ENCODE data around the gene ZNF546.
"Not testable (repeated sequence)": the region's sequence is repeated elsewhere in the genome, so short reads cannot be mapped to it uniquely, and the experiment has no call there.

The ZNF546 gene

GRCh38 chr19:40005691-40006272, 8.9 kb downstream of the ZNF546 start:
- H3K9me3 Mint-ChIP-seq = peaks cover 11% of the 10 kb centered on the region
- H3K4me1 Mint-ChIP-seq = no peaks in the 10 kb centered on the region
- H3K27ac Mint-ChIP-seq = no peak overlapping the region
- H3K4me3 Mint-ChIP-seq = no peak overlapping the region
- H3K36me3 Mint-ChIP-seq = peaks cover 35% of the 10 kb centered on the region
- H3K27me3 Mint-ChIP-seq = no peaks in the 10 kb centered on the region

- no peak overlapping the region for H3K27ac Mint-ChIP-seq
- H3K36me3 Mint-ChIP-seq = peaks cover 37% of the 10 kb centered on the region
- H3K4me3 Mint-ChIP-seq = no peak overlapping the region
- peaks cover 11% of the 10 kb centered on the region for H3K9me3 Mint-ChIP-seq
- H3K27me3 Mint-ChIP-seq = no peaks in the 10 kb centered on the region
- no peaks in the 10 kb centered on the region for H3K4me1 Mint-ChIP-seq
These were observed 9.4 kb downstream of the ZNF546 start for GRCh38 chr19:40006273-40006691.

- Mint-ChIP-seq H3K9me3 (peaks cover 23% of the 10 kb centered on the region), H3K27me3 (no peaks in the 10 kb centered on the region), H3K27ac (no peak overlapping the region), H3K36me3 (peaks cover 62% of the 10 kb centered on the region), H3K4me1 (no peaks in the 10 kb centered on the region), H3K4me3 (no peak overlapping the region)
These were observed 12.8 kb downstream of the ZNF546 start for GRCh38 chr19:40009674-40010073.

GRCh38 chr19:40013991-40014390, 17.1 kb downstream of the ZNF546 start:
- H3K36me3 Mint-ChIP-seq = peaks cover 52% of the 10 kb centered on the region
- no peak overlapping the region for H3K27ac Mint-ChIP-seq
- peaks cover 24% of the 10 kb centered on the region for H3K9me3 Mint-ChIP-seq
- no peaks in the 10 kb centered on the region for H3K4me1 Mint-ChIP-seq
- no peaks in the 10 kb centered on the region for H3K27me3 Mint-ChIP-seq
- no peak overlapping the region for H3K4me3 Mint-ChIP-seq

- Mint-ChIP-seq H3K4me1 (no peaks in the 10 kb centered on the region), H3K36me3 (peaks cover 23% of the 10 kb centered on the region), H3K27me3 (no peaks in the 10 kb centered on the region), H3K27ac (no peak overlapping the region), H3K4me3 (no peak overlapping the region), H3K9me3 (peaks cover 36% of the 10 kb centered on the region)
These were observed 27.1 kb downstream of the ZNF546 start for GRCh38 chr19:40023969-40024368.

- no peaks in the 10 kb centered on the region for H3K4me1 Mint-ChIP-seq
- H3K9me3 Mint-ChIP-seq = peaks cover 26% of the 10 kb centered on the region
- no peaks in the 10 kb centered on the region for H3K27me3 Mint-ChIP-seq
- H3K27ac Mint-ChIP-seq = no peak overlapping the region
- H3K4me3 Mint-ChIP-seq = no peak overlapping the region
- peaks cover 21% of the 10 kb centered on the region for H3K36me3 Mint-ChIP-seq
These were observed 29.2 kb downstream of the ZNF546 start for GRCh38 chr19:40025938-40026596.

- Mint-ChIP-seq H3K4me3 (no peak overlapping the region), H3K27ac (no peak overlapping the region), H3K27me3 (no peaks in the 10 kb centered on the region), H3K36me3 (peaks cover 19% of the 10 kb centered on the region), H3K9me3 (peaks cover 22% of the 10 kb centered on the region), H3K4me1 (no peaks in the 10 kb centered on the region)
These were observed 29.7 kb downstream of the ZNF546 start for GRCh38 chr19:40026597-40026970.

- no peak overlapping the region for H3K27ac Mint-ChIP-seq
- peaks cover 31% of the 10 kb centered on the region for H3K36me3 Mint-ChIP-seq
- H3K4me3 Mint-ChIP-seq = no peak overlapping the region
- H3K4me1 Mint-ChIP-seq = no peaks in the 10 kb centered on the region
- H3K9me3 Mint-ChIP-seq = no peaks in the 10 kb centered on the region
- no peaks in the 10 kb centered on the region for H3K27me3 Mint-ChIP-seq
These were observed 37.2 kb downstream of the ZNF546 start for GRCh38 chr19:40033989-40034560.

GRCh38 chr19:40035996-40036395, 39.1 kb downstream of the ZNF546 start:
- Mint-ChIP-seq H3K27me3 (no peaks in the 10 kb centered on the region), H3K4me3 (no peak overlapping the region), H3K9me3 (no peaks in the 10 kb centered on the region), H3K36me3 (peaks cover 29% of the 10 kb centered on the region), H3K4me1 (no peaks in the 10 kb centered on the region), H3K27ac (no peak overlapping the region)

- H3K4me1 Mint-ChIP-seq, H3K27me3 Mint-ChIP-seq, H3K27ac Mint-ChIP-seq, H3K9me3 Mint-ChIP-seq, H3K4me3 Mint-ChIP-seq: not testable (repeated sequence)
- peaks cover 24% of the 10 kb centered on the region for H3K36me3 Mint-ChIP-seq
These were observed 41.2 kb downstream of the ZNF546 start for GRCh38 chr19:40038047-40038446.

GRCh38 chr19:40041718-40042117, 44.9 kb downstream of the ZNF546 start:
- not testable (repeated sequence) for H3K27ac Mint-ChIP-seq, H3K4me1 Mint-ChIP-seq, H3K4me3 Mint-ChIP-seq, H3K27me3 Mint-ChIP-seq
- Mint-ChIP-seq H3K9me3 (peaks cover 22% of the 10 kb centered on the region), H3K36me3 (peaks cover 38% of the 10 kb centered on the region)

- peaks cover 64% of the 10 kb centered on the region for H3K4me1 Mint-ChIP-seq
- H3K4me3 Mint-ChIP-seq = peak overlapping the region; percentile 68
- no peak overlapping the region for H3K27ac Mint-ChIP-seq
- peaks cover 30% of the 10 kb centered on the region for H3K36me3 Mint-ChIP-seq
- peaks cover 19% of the 10 kb centered on the region for H3K9me3 Mint-ChIP-seq
- H3K27me3 Mint-ChIP-seq = no peaks in the 10 kb centered on the region
These were observed 56.6 kb downstream of the ZNF546 start for GRCh38 chr19:40053491-40053890.

GRCh38 chr19:40054632-40055031, 57.8 kb downstream of the ZNF546 start:
- H3K27me3 Mint-ChIP-seq = no peaks in the 10 kb centered on the region
- H3K9me3 Mint-ChIP-seq = peaks cover 25% of the 10 kb centered on the region
- peak overlapping the region; percentile 99 for H3K4me3 Mint-ChIP-seq
- H3K4me1 Mint-ChIP-seq = peaks cover 61% of the 10 kb centered on the region
- peaks cover 31% of the 10 kb centered on the region for H3K36me3 Mint-ChIP-seq
- peak overlapping the region; percentile 83 for H3K27ac Mint-ChIP-seq

- Mint-ChIP-seq H3K4me1 (peaks cover 61% of the 10 kb centered on the region), H3K9me3 (peaks cover 28% of the 10 kb centered on the region), H3K27me3 (no peaks in the 10 kb centered on the region), H3K36me3 (peaks cover 34% of the 10 kb centered on the region), H3K4me3 (peak overlapping the region; percentile 99), H3K27ac (no peak overlapping the region)
These were observed 58.2 kb downstream of the ZNF546 start for GRCh38 chr19:40055049-40055448.

GRCh38 chr19:40055832-40056504, 59.1 kb downstream of the ZNF546 start, which contains the start of gene ZNF780B:
Gene ZNF780B (minus strand): TSS chr19:40056231. CDS start chr19:40050332, 5,899 bp downstream.
- Mint-ChIP-seq H3K36me3 (peaks cover 29% of the 10 kb centered on the region), H3K9me3 (peaks cover 24% of the 10 kb centered on the region), H3K27ac (peak within 1 kb of the TSS; percentile 98), H3K4me1 (peaks cover 57% of the 10 kb centered on the region), H3K27me3 (no peaks in the 10 kb centered on the region), H3K4me3 (peak within 1 kb of the TSS; percentile 99)

- Mint-ChIP-seq H3K4me3 (peak overlapping the region; percentile 99), H3K4me1 (peaks cover 54% of the 10 kb centered on the region)
These were observed 59.6 kb downstream of the ZNF546 start for GRCh38 chr19:40056505-40056904.

More at GRCh38 chr19:40056505-40056904, 59.6 kb downstream of the ZNF546 start:
- Mint-ChIP-seq H3K27me3 (no peaks in the 10 kb centered on the region), H3K9me3 (peaks cover 24% of the 10 kb centered on the region), H3K36me3 (peaks cover 26% of the 10 kb centered on the region), H3K27ac (peak overlapping the region; percentile 98)
